Muscle layer of colon (tissue), 2 donors: ENCODE data around the gene LSMEM2.
A peak's percentile ranks its signal among the peaks of the same experiment; 100 is the strongest.

Source experiments
- H3K27ac ChIP-seq: one replicate; pipeline ENCODE4 v1.7.0; 2013; ENCODE audit warnings: low read depth, mild to moderate bottlenecking, low read length, moderate library complexity
- H3K27me3 ChIP-seq, 2 donors: one replicate each; pipeline ENCODE4 v1.7.0; 2013; ENCODE audit warnings: low read length in 2 of 2, mild to moderate bottlenecking in 2 of 2; ENCODE audit not compliant: insufficient read depth in 2 of 2, control insufficient read depth in 1 of 2
- H3K36me3 ChIP-seq: one replicate; pipeline ENCODE4 v1.7.0; 2013; ENCODE audit warnings: mild to moderate bottlenecking, low read length; ENCODE audit not compliant: insufficient read depth
- H3K4me1 ChIP-seq: one replicate; pipeline ENCODE4 v1.7.0; 2013; ENCODE audit warnings: mild to moderate bottlenecking, low read length; ENCODE audit not compliant: insufficient read depth
- H3K4me3 ChIP-seq, 2 donors: one replicate each; pipeline ENCODE4 v1.7.0; 2013; ENCODE audit warnings: low read length in 2 of 2, low read depth in 1 of 2, mild to moderate bottlenecking in 1 of 2, moderate library complexity in 1 of 2
- H3K9ac ChIP-seq: one replicate; pipeline ENCODE4 v1.7.0; 2013; ENCODE audit warnings: low read length
- H3K9me3 ChIP-seq: one replicate; pipeline ENCODE4 v1.7.0; 2013; ENCODE audit warnings: mild to moderate bottlenecking, low read length
- donor health status: abdominal sarcoma.
- donor health status: Adenocarcinoma of cecum.

The LSMEM2 gene

GRCh38 chr3:50288387-50289007, 9.6 kb downstream of the LSMEM2 start:
- H3K4me3 ChIP-seq: no peak overlapping the region
- H3K9ac ChIP-seq: no peak overlapping the region
- no peaks in the 10 kb centered on the region for H3K27me3 ChIP-seq
- peaks cover 24% of the 10 kb centered on the region for H3K4me1 ChIP-seq
- peaks cover 33% of the 10 kb centered on the region for H3K36me3 ChIP-seq
- H3K9me3 ChIP-seq: no peaks in the 10 kb centered on the region
- no peak overlapping the region for H3K27ac ChIP-seq

- Histone ChIP-seq H3K27ac (no peak overlapping the region), H3K27me3 (no peaks in the 10 kb centered on the region), H3K36me3 (peaks cover 33% of the 10 kb centered on the region), H3K4me1 (peaks cover 25% of the 10 kb centered on the region), H3K4me3 (no peak overlapping the region), H3K9me3 (no peaks in the 10 kb centered on the region), H3K9ac (no peak overlapping the region)
Observed at GRCh38 chr3:50289130-50289529, 10.2 kb downstream of the LSMEM2 start.

DNA sequence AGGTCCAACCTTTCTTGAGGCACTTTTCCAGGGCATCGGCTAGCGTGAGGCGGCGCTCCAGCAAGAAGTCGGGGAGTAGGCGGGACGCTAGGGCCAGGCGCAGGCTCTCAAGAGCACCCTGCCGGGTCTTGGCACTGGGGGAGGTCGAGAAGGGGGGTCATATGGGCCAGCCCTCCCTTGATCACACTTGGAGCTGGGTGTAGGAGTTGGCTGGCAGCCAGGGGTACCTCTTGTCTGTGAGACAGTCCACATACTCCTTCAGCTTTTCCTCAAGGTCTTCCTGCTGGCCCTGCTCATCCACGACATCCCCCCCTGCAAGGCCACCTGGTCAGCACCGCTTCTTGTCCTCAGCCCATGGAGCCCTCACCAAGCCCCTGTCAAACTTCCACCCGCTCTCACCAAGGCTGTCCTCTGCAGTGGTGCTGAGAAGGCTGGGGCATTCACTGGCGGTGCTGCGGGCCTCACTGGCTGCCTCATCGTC, 11.3 kb downstream of the LSMEM2 start:
- peaks cover 25% of the 10 kb centered on the region for H3K4me1 ChIP-seq
- no peaks in the 10 kb centered on the region for H3K27me3 ChIP-seq
- H3K27ac ChIP-seq: no peak overlapping the region
- H3K9ac ChIP-seq: no peak overlapping the region
- H3K36me3 ChIP-seq: peaks cover 33% of the 10 kb centered on the region
- H3K4me3 ChIP-seq: no peak overlapping the region
- H3K9me3 ChIP-seq: no peaks in the 10 kb centered on the region

DNA sequence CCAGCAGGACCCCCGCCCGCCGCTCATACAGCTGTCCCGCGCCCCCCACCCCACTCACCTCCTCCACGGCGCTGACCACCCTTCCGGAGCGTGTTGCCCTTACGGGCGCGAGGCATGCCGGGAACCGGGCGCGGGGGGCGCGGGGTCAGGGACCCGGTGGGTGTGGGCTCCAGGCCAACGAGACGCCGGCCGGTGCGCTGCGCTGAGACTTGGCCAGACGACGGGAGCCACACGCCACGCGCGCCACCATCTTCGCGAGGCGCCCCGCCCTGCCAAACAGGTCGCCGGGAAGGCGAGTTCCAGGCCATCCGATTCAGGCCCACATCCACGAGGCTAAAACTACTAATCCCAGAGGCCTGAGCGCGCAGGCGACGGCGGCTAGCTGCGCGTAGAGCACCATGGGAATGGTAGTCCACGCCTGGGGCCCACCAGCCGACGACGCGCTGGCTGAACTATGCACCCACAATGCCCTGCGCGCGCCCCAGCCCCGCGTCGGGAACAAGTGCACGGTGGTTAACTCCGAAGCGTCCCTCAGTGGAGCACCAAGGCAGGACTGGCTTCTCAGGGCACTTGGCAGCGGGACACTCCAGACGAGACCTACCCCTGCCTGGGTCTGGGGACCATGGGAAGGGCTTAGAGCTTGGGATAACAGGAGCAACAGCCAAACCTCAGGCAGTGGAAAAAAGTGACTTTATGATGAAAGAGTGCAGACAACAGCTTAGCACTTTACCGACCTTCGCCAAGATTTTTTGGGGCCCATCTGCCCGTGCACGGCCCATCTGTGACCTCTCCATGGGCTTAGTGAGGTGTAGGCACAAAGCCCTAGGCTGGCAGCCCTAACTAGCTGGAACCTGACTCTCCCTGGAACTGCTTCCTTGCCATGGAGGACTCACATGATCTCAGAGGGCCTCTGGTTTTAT, 13.5 kb downstream of the LSMEM2 start, which contains the start of gene IFRD2:
Gene IFRD2, minus strand, starts transcription at position 271 of the 920 bp plus-strand sequence. Its CDS starts 155 bp downstream, at position 116.
- H3K4me1 ChIP-seq: peaks cover 25% of the 10 kb centered on the region
- no peaks in the 10 kb centered on the region for H3K27me3 ChIP-seq
- no peaks in the 10 kb centered on the region for H3K9me3 ChIP-seq
- peak within 1 kb of the TSS; percentile 84 to 87 for H3K4me3 ChIP-seq
- peak within 1 kb of the TSS; percentile 65 for H3K27ac ChIP-seq
- peaks cover 32% of the 10 kb centered on the region for H3K36me3 ChIP-seq
- peak within 1 kb of the TSS; percentile 82 for H3K9ac ChIP-seq

GRCh38 chr3:50293079-50293801, 14.4 kb downstream of the LSMEM2 start:
- Histone ChIP-seq H3K9me3 (no peaks in the 10 kb centered on the region), H3K4me3 (peak overlapping the region in 1 of 2 donors; percentile 49), H3K4me1 (peaks cover 29% of the 10 kb centered on the region), H3K9ac (peak overlapping the region; percentile 76), H3K27me3 (no peaks in the 10 kb centered on the region), H3K36me3 (peaks cover 23% of the 10 kb centered on the region), H3K27ac (peak overlapping the region; percentile 64)

GRCh38 chr3:50294089-50294488, 15.2 kb downstream of the LSMEM2 start:
- peaks cover 15% of the 10 kb centered on the region for H3K36me3 ChIP-seq
- no peak overlapping the region for H3K9ac ChIP-seq
- H3K4me3 ChIP-seq: no peak overlapping the region
- no peaks in the 10 kb centered on the region for H3K9me3 ChIP-seq
- peaks cover 35% of the 10 kb centered on the region for H3K4me1 ChIP-seq
- no peaks in the 10 kb centered on the region for H3K27me3 ChIP-seq
- no peak overlapping the region for H3K27ac ChIP-seq

DNA sequence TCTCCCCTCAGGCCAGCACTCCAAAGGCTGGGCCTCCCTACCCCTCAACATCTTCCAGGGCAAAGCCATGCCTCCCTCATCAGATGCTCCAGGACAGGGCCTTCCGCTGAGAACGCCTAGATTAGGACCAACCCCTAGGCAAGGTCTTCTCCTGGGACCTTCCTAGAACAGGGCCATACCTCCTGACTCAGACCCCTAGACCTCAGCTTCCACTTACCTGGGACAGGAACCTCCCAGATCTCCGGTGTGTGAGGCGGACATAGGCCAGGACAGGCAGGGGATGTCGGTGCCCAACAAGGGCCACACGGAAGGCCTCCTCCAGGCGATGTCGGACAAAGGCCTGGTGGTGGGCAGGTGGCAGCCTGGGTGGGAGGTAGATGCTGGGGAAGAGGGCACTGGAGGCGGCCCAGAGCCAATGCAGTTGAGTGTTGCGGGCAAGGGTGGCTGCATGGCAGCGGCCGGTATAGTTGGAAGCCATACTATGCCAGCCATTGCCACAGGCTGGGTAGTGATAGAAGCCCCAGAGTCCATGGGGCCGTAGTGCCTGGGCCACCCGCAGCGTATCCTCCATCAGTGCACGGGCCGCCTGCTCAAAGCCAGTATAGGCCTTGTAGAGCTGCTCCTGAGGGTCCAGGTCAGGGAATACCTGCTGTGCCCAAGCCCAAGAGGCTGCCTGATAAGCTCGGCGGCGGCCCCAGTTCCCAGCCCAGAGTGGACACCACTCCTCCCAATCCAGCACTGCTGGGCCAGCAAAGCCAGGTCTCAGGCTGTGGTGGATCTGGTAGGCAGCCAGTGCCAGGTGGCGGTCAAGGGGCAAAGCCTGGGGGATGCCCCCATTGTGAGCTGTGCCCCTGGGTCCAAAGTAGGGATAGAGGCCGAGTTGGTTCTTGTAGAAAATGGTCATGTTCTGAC, 15.9 kb downstream of the LSMEM2 start:
- H3K36me3 ChIP-seq: peaks cover 8% of the 10 kb centered on the region
- H3K4me3 ChIP-seq: no peak overlapping the region
- no peak overlapping the region for H3K27ac ChIP-seq
- H3K9ac ChIP-seq: no peak overlapping the region
- peaks cover 36% of the 10 kb centered on the region for H3K4me1 ChIP-seq
- no peaks in the 10 kb centered on the region for H3K9me3 ChIP-seq
- no peaks in the 10 kb centered on the region for H3K27me3 ChIP-seq

- no peak overlapping the region for H3K27ac ChIP-seq
- H3K9ac ChIP-seq: no peak overlapping the region
- no peaks in the 10 kb centered on the region for H3K9me3 ChIP-seq
- H3K27me3 ChIP-seq: no peaks in the 10 kb centered on the region
- H3K36me3 ChIP-seq: no peaks in the 10 kb centered on the region
- H3K4me3 ChIP-seq: no peak overlapping the region
- peaks cover 39% of the 10 kb centered on the region for H3K4me1 ChIP-seq
Observed at GRCh38 chr3:50295553-50296431, 16.9 kb downstream of the LSMEM2 start.

DNA sequence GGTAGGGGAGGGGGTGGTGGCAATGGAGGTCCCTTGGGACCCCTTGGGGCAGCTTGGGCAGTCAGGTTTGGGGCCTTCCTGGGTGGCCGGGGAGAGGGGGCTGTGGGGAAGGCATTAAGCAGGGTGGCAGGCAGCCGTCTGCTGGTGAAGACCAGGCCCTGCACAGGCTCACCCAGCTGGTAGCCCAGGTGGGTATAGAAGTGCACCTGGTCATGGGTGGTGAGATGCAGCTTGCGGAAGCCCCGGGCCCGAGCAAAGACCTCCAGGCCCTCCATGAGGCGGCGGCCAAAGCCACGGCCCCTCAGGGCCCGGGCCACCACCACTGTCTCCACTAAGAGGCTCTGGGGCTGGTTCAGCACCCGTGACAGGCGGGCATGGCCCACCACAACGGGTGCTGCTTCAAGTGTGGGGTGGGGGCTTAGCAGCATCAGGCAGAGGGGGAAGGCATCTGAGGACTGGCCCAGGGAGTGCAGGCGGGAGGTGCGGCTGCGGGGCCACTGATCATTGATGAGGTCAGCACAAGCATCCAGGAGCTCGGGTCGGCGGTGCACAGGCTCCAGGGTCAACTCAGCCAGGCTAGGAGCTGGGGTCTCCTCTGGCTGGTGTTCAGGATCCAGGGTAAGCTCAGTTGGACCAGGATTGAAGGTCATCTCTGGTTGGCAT, 18.0 kb downstream of the LSMEM2 start:
- Histone ChIP-seq H3K9me3 (no peaks in the 10 kb centered on the region), H3K27ac (no peak overlapping the region), H3K4me1 (peaks cover 35% of the 10 kb centered on the region), H3K4me3 (no peak overlapping the region), H3K36me3 (no peaks in the 10 kb centered on the region), H3K27me3 (no peaks in the 10 kb centered on the region), H3K9ac (no peak overlapping the region)
